Smooth muscle cell (in vitro differentiated cells): ENCODE measurements around the gene KCNQ1. TPM values are rescaled to one million over a fixed set of nuclear protein-coding genes. Genes with fewer than 3 reads are reported as not detected.

Experiments used
- DNase-seq: peaks from one replicate; lab custom pipeline; 2025; ENCODE audit not compliant: unreplicated experiment; lab: John Stamatoyannopoulos, UW
- H2AFZ ChIP-seq: fragments of 200-600 bp; sonication (generic); 2 replicates; pipeline ENCODE4 v1.6.0; 2016; ENCODE audit warnings: antibody characterized with exemption, low read depth, mild to moderate bottlenecking
- H3F3A ChIP-seq: fragments of 200-600 bp; sonication (generic); 2 replicates; pipeline ENCODE4 v1.6.0; 2017; ENCODE audit warnings: antibody characterized with exemption, low read depth
- H3K27ac ChIP-seq: fragments of 200-600 bp; sonication (generic); 2 replicates; pipeline ENCODE4 v1.5.1; 2016; ENCODE audit warnings: low read depth, mild to moderate bottlenecking
- H3K27me3 ChIP-seq: fragments of 200-600 bp; sonication (generic); 2 replicates; pipeline ENCODE4 v1.6.1; 2016; ENCODE audit warnings: low read depth, mild to moderate bottlenecking
- H3K36me3 ChIP-seq: fragments of 200-600 bp; sonication (generic); 2 replicates; pipeline ENCODE4 v1.5.1; 2016; ENCODE audit warnings: low read depth
- H3K4me1 ChIP-seq: fragments of 200-600 bp; sonication (generic); 2 replicates; pipeline ENCODE4 v1.5.1; 2016; ENCODE audit warnings: low read depth
- H3K4me2 ChIP-seq: fragments of 200-600 bp; sonication (generic); 2 replicates; pipeline ENCODE4 v1.6.0; 2016; ENCODE audit warnings: mild to moderate bottlenecking
- H3K4me3 ChIP-seq: fragments of 200-600 bp; sonication (generic); 2 replicates; pipeline ENCODE4 v1.5.1; 2016; ENCODE audit warnings: mild to moderate bottlenecking
- H3K79me2 ChIP-seq: fragments of 200-600 bp; sonication (generic); 2 replicates; pipeline ENCODE4 v1.6.0; 2016; ENCODE audit warnings: low read depth, mild to moderate bottlenecking
- H3K9ac ChIP-seq: fragments of 200-600 bp; sonication (generic); 2 replicates; pipeline ENCODE4 v1.6.0; 2016; ENCODE audit warnings: low read depth
- H3K9me3 ChIP-seq: fragments of 200-600 bp; sonication (generic); replicated peaks from 2 replicates; pipeline ENCODE4 v1.5.1; 2016; ENCODE audit warnings: low read depth
- H4K20me1 ChIP-seq: fragments of 200-600 bp; sonication (generic); 2 replicates; pipeline ENCODE4 v1.6.0; 2016; ENCODE audit warnings: low read depth
- CTCF ChIP-seq: fragments of 200-600 bp; sonication (generic); IDR thresholded peaks from 2 replicates; pipeline ENCODE4 v1.5.1; 2017; ENCODE audit warnings: borderline replicate concordance, mild to moderate bottlenecking, antibody characterized with exemption; ENCODE audit not compliant: insufficient read depth, poor library complexity, severe bottlenecking
- WGBS: methylation state at CpG from one replicate; pipeline ENCODE4 v1.1.7; 2016; ENCODE audit warnings: low lambda C conversion rate; 5-methylcytosine and 5-hydroxymethylcytosine counted together
- polyA plus RNA-seq: library from polyadenylated mRNA; unstranded; fragments of >200 nt; fragmentation: Nextera tagmentation; extraction: Ambion mirVana; gene quantifications from 2 replicates; pipeline ENCODE4 v1.2.1, GENCODE V29; 2016
- total RNA-seq: library from RNA; depleted of rRNA; stranded (reverse); fragments of >200 nt; gene quantifications from 2 replicates; pipeline ENCODE4 v1.2.3, GENCODE V29; 2014

The KCNQ1 gene
- total and polyA plus RNA-seq, 2 experiments from 2014 or later, result 1.3 to 2.3 TPM

- no peak for TF ChIP-seq CTCF
- no peak for DNase-seq
- Histone ChIP-seq H3K4me1 (no peaks in the 10 kb centered on the region), H3K4me3 (no peak overlapping the region), H2AFZ (no peak overlapping the region), H3K79me2 (peaks cover 20% of the 10 kb centered on the region), H3K27ac (no peak overlapping the region), H3K36me3 (peaks cover 22% of the 10 kb centered on the region), H3K9ac (no peak overlapping the region), H3F3A (peaks cover 5% of the 10 kb centered on the region), H3K4me2 (no peak overlapping the region), H4K20me1 (peaks cover 52% of the 10 kb centered on the region), H3K9me3 (peaks cover 14% of the 10 kb centered on the region), H3K27me3 (no peaks in the 10 kb centered on the region)
- 98% methylated on average over 9 of the region's 9 CpGs for WGBS
Measured at GRCh38 chr11:2664376-2664775, 219.6 kb downstream of the KCNQ1 start.

DNA sequence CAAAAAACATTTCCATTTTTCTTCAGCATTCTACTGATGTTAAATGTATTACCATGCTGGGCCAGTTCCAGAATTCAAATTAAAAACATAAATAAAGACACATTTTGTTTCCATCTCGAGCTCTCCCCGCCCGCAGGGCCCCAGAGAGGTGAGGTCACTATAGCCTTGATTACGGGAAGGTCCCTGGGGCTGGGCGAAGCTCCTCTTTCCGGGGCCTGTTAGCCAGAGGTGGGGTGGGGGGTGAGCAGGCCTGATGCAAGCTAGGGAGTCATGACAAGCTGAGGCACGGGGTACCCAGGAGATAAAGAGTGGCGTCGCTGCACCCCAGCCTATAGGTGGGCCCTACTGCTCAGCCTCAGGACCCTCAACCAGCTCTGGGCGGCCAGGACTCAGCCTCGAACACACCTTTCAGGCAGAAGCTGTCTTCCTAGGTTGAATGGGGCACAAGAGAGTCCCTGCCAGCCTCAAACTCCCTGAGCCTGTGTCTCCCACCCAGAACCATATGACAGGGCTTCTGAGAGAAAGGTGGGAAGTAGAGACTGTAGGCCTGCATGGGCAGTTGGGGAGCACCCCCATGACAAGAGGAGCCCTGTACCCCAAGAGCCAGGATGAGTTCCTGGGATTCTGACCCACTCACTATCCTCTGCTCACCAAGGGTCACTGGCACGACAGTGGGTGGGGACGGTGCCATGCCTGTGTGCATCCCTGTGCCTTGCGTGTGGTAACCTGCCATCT is 220.2 kb downstream of the KCNQ1 start:
- Histone ChIP-seq H3F3A (no peaks in the 10 kb centered on the region), H2AFZ (no peak overlapping the region), H3K9ac (no peak overlapping the region), H3K27ac (no peak overlapping the region), H3K79me2 (peaks cover 22% of the 10 kb centered on the region), H3K4me1 (no peaks in the 10 kb centered on the region), H4K20me1 (peaks cover 58% of the 10 kb centered on the region), H3K4me2 (no peak overlapping the region), H3K4me3 (no peak overlapping the region), H3K9me3 (peaks cover 8% of the 10 kb centered on the region), H3K36me3 (peaks cover 16% of the 10 kb centered on the region), H3K27me3 (no peaks in the 10 kb centered on the region)
- WGBS, result 97% methylated on average over 13 of the region's 14 CpGs
- no peak for DNase-seq
- TF ChIP-seq CTCF, result no peak

GRCh38 chr11:2665526-2666400 is 221.0 kb downstream of the KCNQ1 start:
- H2AFZ ChIP-seq, result no peak overlapping the region
- H3K27ac ChIP-seq, result peak overlapping the region; percentile 86
- H3K27me3 ChIP-seq, result no peaks in the 10 kb centered on the region
- peaks cover 27% of the 10 kb centered on the region for H3K79me2 ChIP-seq
- H3K9me3 ChIP-seq, result peaks cover 6% of the 10 kb centered on the region
- no peak for TF ChIP-seq CTCF
- H3K4me2 ChIP-seq, result peak overlapping the region; percentile 33
- no peak overlapping the region for H3K4me3 ChIP-seq
- 85% methylated on average over 11 of the region's 11 CpGs for WGBS
- no peaks in the 10 kb centered on the region for H3F3A ChIP-seq
- DNase-seq, result no peak
- peaks cover 8% of the 10 kb centered on the region for H3K36me3 ChIP-seq
- H3K4me1 ChIP-seq, result no peaks in the 10 kb centered on the region
- H4K20me1 ChIP-seq, result peaks cover 66% of the 10 kb centered on the region
- H3K9ac ChIP-seq, result no peak overlapping the region
